OCI-LY3 (cell line): Measurements from ENCODE around the gene CHERP.

Experiments used
- CTCF ChIP-seq: fragments of 200-600, 300-600 bp; sonication (generic); IDR thresholded peaks from 2 replicates; pipeline ENCODE4 v1.5.1; 2014; ENCODE audit warnings: antibody characterized with exemption, low read length, low read depth
- EZH2phosphoT487 ChIP-seq: fragments of 200-600 bp; shearing (Covaris generic); IDR thresholded peaks from 2 replicates; pipeline ENCODE4 v1.6.1; 2018; ENCODE audit warnings: antibody characterized with exemption, mixed run types, low read depth

- no peak for TF ChIP-seq CTCF
- TF ChIP-seq EZH2phosphoT487 = no peak
These were observed 754 bp upstream of the CHERP start for GRCh38 chr19:16542910-16543472.
